Left ventricle myocardium inferior (tissue), 1 donor: ENCODE data around the gene FREM3. TPM values are rescaled to one million over a fixed set of nuclear protein-coding genes. Genes with fewer than 3 reads are reported as not detected.
"Not testable (repeated sequence)": the region's sequence is repeated elsewhere in the genome, so short reads cannot be mapped to it uniquely, and the experiment has no call there.

ENCODE experiments used
- DNase-seq: peaks from one replicate; pipeline ENCODE4 v3.0.0-alpha.2; 2020
- H3K27ac ChIP-seq: fragments of 200-600 bp; replicated peaks from 2 replicates; pipeline ENCODE4 v1.8.0; 2021
- H3K27me3 ChIP-seq: fragments of 200-600 bp; 2 replicates; pipeline ENCODE4 v1.8.0; 2021; ENCODE audit warnings: low read depth
- H3K36me3 ChIP-seq: fragments of 200-600 bp; 2 replicates; pipeline ENCODE4 v1.8.0; 2021
- H3K4me1 ChIP-seq: fragments of 200-600 bp; 2 replicates; pipeline ENCODE4 v1.8.0; 2021
- H3K4me3 ChIP-seq: fragments of 200-600 bp; 2 replicates; pipeline ENCODE4 v1.8.0; 2021; ENCODE audit warnings: mild to moderate bottlenecking, moderate library complexity
- H3K9me3 ChIP-seq: fragments of 200-600 bp; replicated peaks from 2 replicates; pipeline ENCODE4 v1.8.0; 2021
- intact Hi-C: fragments of 100-400 bp; cut with micrococcal nuclease; formaldehyde crosslinking; loops from one replicate; pipeline ENCODE4 v1.11.0; 2022
- total RNA-seq: library from RNA; stranded (reverse); fragmentation: NEBNext Ultra II Directional; extraction: Animal tissue kit (Norgen Biotek cat#: 25700); gene quantifications from one replicate; pipeline ENCODE4 v1.2.1, GENCODE V29; 2021
- TF ChIP-seq, protein P1 (sequence below): fragments of 200-600 bp; IDR thresholded peaks from 2 replicates; pipeline ENCODE4 v1.8.0; 2021; ENCODE audit warnings: antibody characterized with exemption, mild to moderate bottlenecking, borderline replicate concordance
- donor health status: DM: no; HTN: yes; CAD: no; lungs with severe emphysema.

FREM3 gene
- total RNA-seq, 1 donor from 2014 or later, result not detected

GRCh38 chr4:143728166-143728565 lies 27.7 kb upstream of the FREM3 start:
- H3K4me1 ChIP-seq, result no peaks in the 10 kb centered on the region
- no peak overlapping the region for H3K4me3 ChIP-seq
- no peak overlapping the region for H3K27ac ChIP-seq
- H3K9me3 ChIP-seq, result no peaks in the 10 kb centered on the region
- no peak for DNase-seq
- H3K36me3 ChIP-seq, result no peaks in the 10 kb centered on the region
- intact Hi-C loops, result no loop called here
- TF ChIP-seq, protein P1, sequence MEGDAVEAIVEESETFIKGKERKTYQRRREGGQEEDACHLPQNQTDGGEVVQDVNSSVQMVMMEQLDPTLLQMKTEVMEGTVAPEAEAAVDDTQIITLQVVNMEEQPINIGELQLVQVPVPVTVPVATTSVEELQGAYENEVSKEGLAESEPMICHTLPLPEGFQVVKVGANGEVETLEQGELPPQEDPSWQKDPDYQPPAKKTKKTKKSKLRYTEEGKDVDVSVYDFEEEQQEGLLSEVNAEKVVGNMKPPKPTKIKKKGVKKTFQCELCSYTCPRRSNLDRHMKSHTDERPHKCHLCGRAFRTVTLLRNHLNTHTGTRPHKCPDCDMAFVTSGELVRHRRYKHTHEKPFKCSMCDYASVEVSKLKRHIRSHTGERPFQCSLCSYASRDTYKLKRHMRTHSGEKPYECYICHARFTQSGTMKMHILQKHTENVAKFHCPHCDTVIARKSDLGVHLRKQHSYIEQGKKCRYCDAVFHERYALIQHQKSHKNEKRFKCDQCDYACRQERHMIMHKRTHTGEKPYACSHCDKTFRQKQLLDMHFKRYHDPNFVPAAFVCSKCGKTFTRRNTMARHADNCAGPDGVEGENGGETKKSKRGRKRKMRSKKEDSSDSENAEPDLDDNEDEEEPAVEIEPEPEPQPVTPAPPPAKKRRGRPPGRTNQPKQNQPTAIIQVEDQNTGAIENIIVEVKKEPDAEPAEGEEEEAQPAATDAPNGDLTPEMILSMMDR, result no peak
- no peaks in the 10 kb centered on the region for H3K27me3 ChIP-seq

DNA sequence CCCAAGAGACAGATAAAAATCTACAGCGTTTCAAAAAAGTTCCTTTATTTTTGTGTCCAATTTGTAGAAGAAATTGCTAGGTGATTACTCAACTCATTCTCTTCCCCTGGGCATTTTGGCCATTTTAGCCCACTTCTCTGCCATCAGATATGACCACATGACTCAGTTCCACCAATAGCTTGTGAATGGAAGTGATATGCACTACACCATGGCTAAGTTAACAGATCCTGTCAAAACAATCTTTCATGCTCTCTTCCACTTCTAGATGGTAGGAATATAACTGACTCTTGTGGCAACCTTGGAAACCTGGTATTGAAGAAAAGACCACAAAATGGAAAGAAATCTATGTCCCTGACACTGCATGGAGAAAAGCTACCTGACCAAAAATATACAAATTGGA lies 26.2 kb upstream of the FREM3 start:
- intact Hi-C loops, result no loop called here
- no peaks in the 10 kb centered on the region for H3K9me3 ChIP-seq
- H3K27me3 ChIP-seq, result no peaks in the 10 kb centered on the region
- no peaks in the 10 kb centered on the region for H3K4me1 ChIP-seq
- DNase-seq, result no peak
- TF ChIP-seq, protein P1, result no peak
- no peaks in the 10 kb centered on the region for H3K36me3 ChIP-seq
- H3K27ac ChIP-seq, result no peak overlapping the region
- no peak overlapping the region for H3K4me3 ChIP-seq

DNA sequence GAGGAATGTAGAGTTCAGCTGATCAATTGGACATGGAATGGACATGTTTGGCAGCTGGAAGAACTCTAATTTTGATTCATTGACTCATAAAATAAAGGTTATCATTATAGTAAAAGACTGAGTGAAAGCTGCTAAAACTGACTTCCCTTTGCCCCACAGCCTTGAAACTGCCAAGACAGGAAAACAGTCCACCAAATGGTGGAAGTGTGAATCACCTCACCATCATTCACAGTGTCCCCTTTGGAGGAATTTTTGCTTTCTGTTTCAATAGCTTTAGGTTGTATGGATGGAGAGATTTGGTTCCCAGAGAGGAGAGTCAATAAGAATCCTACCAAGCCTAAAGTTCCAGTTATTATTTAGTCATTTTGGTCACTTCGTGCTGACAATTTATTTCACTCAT lies 20.8 kb upstream of the FREM3 start:
- TF ChIP-seq, protein P1, result no peak
- H3K9me3 ChIP-seq, result no peaks in the 10 kb centered on the region
- no peak overlapping the region for H3K4me3 ChIP-seq
- H3K4me1 ChIP-seq, result no peaks in the 10 kb centered on the region
- no peak for DNase-seq
- no peaks in the 10 kb centered on the region for H3K36me3 ChIP-seq
- intact Hi-C loops, result no loop called here
- no peaks in the 10 kb centered on the region for H3K27me3 ChIP-seq
- no peak overlapping the region for H3K27ac ChIP-seq

GRCh38 chr4:143718748-143719147 lies 18.3 kb upstream of the FREM3 start:
- intact Hi-C loops, H3K36me3 ChIP-seq, H3K4me1 ChIP-seq, H3K4me3 ChIP-seq, DNase-seq, H3K9me3 ChIP-seq, H3K27ac ChIP-seq, H3K27me3 ChIP-seq: not testable (repeated sequence)

- Histone ChIP-seq H3K9me3 (no peaks in the 10 kb centered on the region), H3K27me3 (no peaks in the 10 kb centered on the region), H3K4me1 (no peaks in the 10 kb centered on the region), H3K4me3 (no peak overlapping the region), H3K36me3 (no peaks in the 10 kb centered on the region), H3K27ac (no peak overlapping the region)
- TF ChIP-seq, protein P1, result no peak
- DNase-seq, result no peak
- intact Hi-C loops, result no loop called here
Observed at GRCh38 chr4:143713955-143714625, 13.6 kb upstream of the FREM3 start.

DNA sequence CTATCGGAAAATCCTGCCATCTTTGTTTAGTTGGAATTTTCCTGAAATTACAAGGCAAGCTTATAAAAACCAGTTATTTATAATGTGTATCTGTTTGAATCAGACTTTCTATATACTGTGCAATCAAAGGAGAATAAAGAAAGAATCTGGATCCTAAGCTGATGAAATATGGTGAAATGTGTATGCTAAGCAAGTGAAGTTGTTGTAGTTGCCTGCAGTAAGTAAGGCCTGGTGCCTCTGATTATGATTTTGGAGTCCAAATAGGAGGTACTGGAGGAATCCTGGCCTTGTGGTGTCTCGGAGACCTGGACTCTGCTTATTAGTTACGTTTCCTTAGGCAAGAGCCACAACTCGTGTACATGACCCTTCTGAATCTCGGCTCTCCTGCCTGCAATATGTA lies 13.1 kb upstream of the FREM3 start:
- TF ChIP-seq, protein P1, result no peak

More for the DNA sequence above, 13.1 kb upstream of the FREM3 start:
- DNase-seq, result no peak
- H3K27ac ChIP-seq, result no peak overlapping the region
- H3K4me3 ChIP-seq, result no peak overlapping the region
- H3K4me1 ChIP-seq, result no peaks in the 10 kb centered on the region
- no peaks in the 10 kb centered on the region for H3K9me3 ChIP-seq
- no peaks in the 10 kb centered on the region for H3K27me3 ChIP-seq
- H3K36me3 ChIP-seq, result no peaks in the 10 kb centered on the region
- intact Hi-C loops, result no loop called here
